ENCODE measurements around the gene SMOC2. TPM values are rescaled to one million over a fixed set of nuclear protein-coding genes. Genes with fewer than 3 reads are reported as not detected.

SMOC2 gene
- total and polyA plus RNA-seq, 2 donors (not counting 1 experiment from before 2014, with no cell fraction given), result 0.37 TPM; not detected in 1

GRCh38 chr6:168428052-168428826 is 12.7 kb upstream of the SMOC2 start:
- Mint-ChIP-seq H3K4me3 (no peak overlapping the region), H3K9me3 (ENCODE audit: insufficient read depth) (no peaks in the 10 kb centered on the region), H3K27ac (no peak overlapping the region), H3K4me1 (no peaks in the 10 kb centered on the region), H3K27me3 (no peaks in the 10 kb centered on the region)
- H3K9me3 ChIP-seq (ENCODE audit: control extremely low read depth in 1 of 3, control insufficient read depth in 2 of 3, insufficient read depth in 1 of 3, low read length in 2 of 3), result peaks cover 0 to 7% (median 0%) of the 10 kb centered on the region in 3 donors
- no peaks in the 10 kb centered on the region for H3K27me3 ChIP-seq (replicated peaks in 1 of 4; ENCODE audit: control extremely low read depth in 1 of 4, control insufficient read depth in 3 of 4, insufficient read depth in 4 of 4, low read length in 3 of 4)
- ATAC-seq (ENCODE audit: low read depth) (no peak), DNase-seq (no peak)
- H2AFZ ChIP-seq (ENCODE audit: insufficient read depth, low read depth, low read length, poor library complexity, severe bottlenecking), result no peak overlapping the region
- intact Hi-C loops (cut with micrococcal nuclease), result no loop called here
- H3K27ac ChIP-seq (ENCODE audit: low read length in 2 of 2), result no peak overlapping the region
- ChIA-PET POLR2A (no interaction called here), CTCF (no interaction called here)
- 85% methylated on average over 12 of the region's 14 CpGs for WGBS (ENCODE audit: insufficient coverage)
- no peaks in the 10 kb centered on the region for H3K79me2 ChIP-seq (ENCODE audit: control insufficient read depth, insufficient read depth, low read length)
- no peaks in the 10 kb centered on the region for H3K4me1 ChIP-seq (ENCODE audit: control insufficient read depth in 2 of 2, insufficient read depth in 2 of 2, low read length in 2 of 2)
- no peak overlapping the region for H3K9ac ChIP-seq (ENCODE audit: low read length)
- no peak overlapping the region for H3K4me2 ChIP-seq (replicated peaks; ENCODE audit: low read depth, low read length, poor library complexity, severe bottlenecking)
- no peaks in the 10 kb centered on the region for H3K36me3 ChIP-seq (replicated peaks in 1 of 2; ENCODE audit: control extremely low read depth in 1 of 2, control insufficient read depth in 1 of 2, extremely low read depth in 1 of 2, insufficient read depth in 2 of 2, low read length in 1 of 2)
- TF ChIP-seq CTCF (IDR thresholded peaks at IDR 0.05), result no peak
- no peak for TF ChIP-seq EZH2 (IDR thresholded peaks at IDR 0.05; ENCODE audit: borderline replicate concordance, insufficient read depth, low read depth, low read length, poor library complexity, severe bottlenecking)
- no peak overlapping the region for H3K4me3 ChIP-seq (ENCODE audit: control extremely low read depth in 1 of 5, extremely low read depth in 1 of 5, insufficient read depth in 1 of 5, low read depth in 2 of 5, low read length in 4 of 5)
- no peaks in the 10 kb centered on the region for H4K20me1 ChIP-seq (ENCODE audit: control insufficient read depth, insufficient read depth, low read length, poor library complexity, severe bottlenecking)

- POLR2A ChIA-PET, result no interaction called here
Measured at GRCh38 chr6:168428863-168429262, 12.1 kb upstream of the SMOC2 start.

More at GRCh38 chr6:168428863-168429262, 12.1 kb upstream of the SMOC2 start:
- H3K9me3 Mint-ChIP-seq (ENCODE audit: insufficient read depth), result no peaks in the 10 kb centered on the region
- no peak overlapping the region for H3K4me3 ChIP-seq (ENCODE audit: control extremely low read depth in 1 of 5, extremely low read depth in 1 of 5, insufficient read depth in 1 of 5, low read depth in 2 of 5, low read length in 4 of 5)
- H3K4me2 ChIP-seq (replicated peaks; ENCODE audit: low read depth, low read length, poor library complexity, severe bottlenecking), result no peak overlapping the region
- no peaks in the 10 kb centered on the region for H3K4me1 ChIP-seq (ENCODE audit: control insufficient read depth in 2 of 2, insufficient read depth in 2 of 2, low read length in 2 of 2)
- DNase-seq (no peak), ATAC-seq (ENCODE audit: low read depth) (no peak)
- H3K9ac ChIP-seq (ENCODE audit: low read length), result no peak overlapping the region
- TF ChIP-seq EZH2 (IDR thresholded peaks at IDR 0.05; ENCODE audit: borderline replicate concordance, insufficient read depth, low read depth, low read length, poor library complexity, severe bottlenecking) (no peak), CTCF (IDR thresholded peaks at IDR 0.05) (no peak)
- peaks cover 3% of the 10 kb centered on the region for H3K27me3 Mint-ChIP-seq
- no peak overlapping the region for H2AFZ ChIP-seq (ENCODE audit: insufficient read depth, low read depth, low read length, poor library complexity, severe bottlenecking)
- no peaks in the 10 kb centered on the region for H3K27me3 ChIP-seq (replicated peaks in 1 of 4; ENCODE audit: control extremely low read depth in 1 of 4, control insufficient read depth in 3 of 4, insufficient read depth in 4 of 4, low read length in 3 of 4)
- H3K4me3 Mint-ChIP-seq, result no peak overlapping the region
- no peak overlapping the region for H3K27ac ChIP-seq (ENCODE audit: low read length in 2 of 2)
- WGBS (ENCODE audit: insufficient coverage), result 57% methylated on average over 1 of the region's 1 CpG
- no peaks in the 10 kb centered on the region for H4K20me1 ChIP-seq (ENCODE audit: control insufficient read depth, insufficient read depth, low read length, poor library complexity, severe bottlenecking)
- H3K27ac Mint-ChIP-seq, result no peak overlapping the region
- intact Hi-C loops (cut with micrococcal nuclease), result no loop called here
- no peaks in the 10 kb centered on the region for H3K4me1 Mint-ChIP-seq
- peaks cover 0 to 7% (median 0%) of the 10 kb centered on the region in 3 donors for H3K9me3 ChIP-seq (ENCODE audit: control extremely low read depth in 1 of 3, control insufficient read depth in 2 of 3, insufficient read depth in 1 of 3, low read length in 2 of 3)
- no peaks in the 10 kb centered on the region for H3K36me3 ChIP-seq (replicated peaks in 1 of 2; ENCODE audit: control extremely low read depth in 1 of 2, control insufficient read depth in 1 of 2, extremely low read depth in 1 of 2, insufficient read depth in 2 of 2, low read length in 1 of 2)
- no peaks in the 10 kb centered on the region for H3K79me2 ChIP-seq (ENCODE audit: control insufficient read depth, insufficient read depth, low read length)
- CTCF ChIA-PET, result no interaction called here

Measured in B cell (primary cell).